Testis (tissue), 2 donors: Measurements from ENCODE around the gene KCNJ15.

Experiments used
- CTCF ChIP-seq, 3 experiments: fragments of 450-650 bp in 2 of 3; fragments of 200-600 bp in 1 of 3; sonication (generic) in 1 of 3; IDR thresholded peaks; one replicate each; pipeline ENCODE4 v1.5.1; 2016 to 2019; ENCODE audit warnings: antibody characterized with exemption in 3 of 3, mild to moderate bottlenecking in 2 of 3, moderate library complexity in 1 of 3
- POLR2A ChIP-seq: fragments of 450-650 bp; IDR thresholded peaks from one replicate; pipeline ENCODE4 v1.6.1; 2017; ENCODE audit warnings: antibody characterized with exemption, mild to moderate bottlenecking, moderate library complexity

DNA sequence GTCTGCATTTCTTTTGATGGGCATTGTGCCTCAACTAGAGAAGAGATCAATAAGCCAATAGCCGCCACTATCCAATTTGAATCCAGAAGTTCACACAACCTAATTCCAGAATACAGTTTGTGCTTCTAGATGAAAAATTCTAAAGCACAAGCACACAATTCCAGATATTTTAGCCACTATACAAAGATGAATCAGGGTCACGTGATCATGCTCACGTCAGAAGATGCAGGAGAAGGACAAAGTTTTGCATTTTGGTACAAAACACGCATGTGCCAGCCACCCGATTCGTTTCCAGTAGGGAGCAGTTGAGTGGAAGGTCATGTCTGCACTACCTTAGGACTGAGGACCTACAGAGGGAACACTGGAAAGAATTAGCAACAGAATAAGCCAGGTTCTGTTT is 3.6 kb downstream of the KCNJ15 start:
- TF ChIP-seq CTCF (IDR thresholded peaks at IDR 0.05) (no peak), POLR2A (no peak)
